Nephron (organoid): ENCODE results near the gene QRSL1.

Experiments
- H3K27ac Mint-ChIP-seq, 3 experiments: 2 replicates each; pipeline ENCODE4 v1.8.0; 2020; ENCODE audit warnings: mixed read lengths in 3 of 3, mild to moderate bottlenecking in 2 of 3, moderate library complexity in 1 of 3
- H3K27me3 Mint-ChIP-seq: 2 replicates; pipeline ENCODE4 v1.8.0; 2021; ENCODE audit warnings: low read depth, mild to moderate bottlenecking, moderate library complexity, mixed read lengths
- H3K36me3 Mint-ChIP-seq: 2 replicates; pipeline ENCODE4 v1.8.0; 2020; ENCODE audit warnings: low read depth, mixed read lengths
- H3K4me1 Mint-ChIP-seq: 2 replicates; pipeline ENCODE4 v1.8.0; 2020; ENCODE audit warnings: mixed read lengths
- H3K4me3 Mint-ChIP-seq, 3 experiments: 2 replicates each; pipeline ENCODE4 v1.8.0; 2020; ENCODE audit warnings: mild to moderate bottlenecking in 3 of 3, mixed read lengths in 3 of 3, moderate library complexity in 2 of 3
- H3K9me3 Mint-ChIP-seq: 2 replicates; pipeline ENCODE4 v1.8.0; 2020; ENCODE audit warnings: mixed read lengths
- CTCF ChIP-seq, 3 experiments: fragments of 200-600 bp; sonication (generic); IDR thresholded peaks; one replicate each; pipeline ENCODE4 v1.5.0; 2021; ENCODE audit warnings: antibody characterized with exemption in 3 of 3; ENCODE audit not compliant: unreplicated experiment in 3 of 3

Gene QRSL1

GRCh38 chr6:106637717-106638341 is 8.5 kb downstream of the QRSL1 start:
- H3K36me3 Mint-ChIP-seq = peaks cover 26% of the 10 kb centered on the region
- no peak overlapping the region for H3K4me3 Mint-ChIP-seq
- no peaks in the 10 kb centered on the region for H3K27me3 Mint-ChIP-seq
- H3K4me1 Mint-ChIP-seq = no peaks in the 10 kb centered on the region
- no peak overlapping the region for H3K27ac Mint-ChIP-seq
- no peak for TF ChIP-seq CTCF (IDR thresholded peaks at IDR 0.05; ENCODE audit: unreplicated experiment in 3 of 3)
- no peaks in the 10 kb centered on the region for H3K9me3 Mint-ChIP-seq

GRCh38 chr6:106639812-106640211 is 10.4 kb downstream of the QRSL1 start:
- Mint-ChIP-seq H3K9me3 (no peaks in the 10 kb centered on the region), H3K27ac (no peak overlapping the region), H3K36me3 (peaks cover 45% of the 10 kb centered on the region), H3K4me1 (no peaks in the 10 kb centered on the region), H3K27me3 (no peaks in the 10 kb centered on the region), H3K4me3 (no peak overlapping the region)
- TF ChIP-seq CTCF (IDR thresholded peaks at IDR 0.05; ENCODE audit: unreplicated experiment in 3 of 3) = no peak

GRCh38 chr6:106642476-106642875 is 13.1 kb downstream of the QRSL1 start:
- H3K27ac Mint-ChIP-seq = no peak overlapping the region
- no peak overlapping the region for H3K4me3 Mint-ChIP-seq
- no peak for TF ChIP-seq CTCF (IDR thresholded peaks at IDR 0.05; ENCODE audit: unreplicated experiment in 3 of 3)
- no peaks in the 10 kb centered on the region for H3K4me1 Mint-ChIP-seq
- peaks cover 57% of the 10 kb centered on the region for H3K36me3 Mint-ChIP-seq
- H3K9me3 Mint-ChIP-seq = no peaks in the 10 kb centered on the region
- no peaks in the 10 kb centered on the region for H3K27me3 Mint-ChIP-seq

- TF ChIP-seq CTCF (IDR thresholded peaks at IDR 0.05; ENCODE audit: unreplicated experiment in 3 of 3) = no peak
- H3K27ac Mint-ChIP-seq = no peak overlapping the region
- H3K9me3 Mint-ChIP-seq = no peaks in the 10 kb centered on the region
- no peak overlapping the region for H3K4me3 Mint-ChIP-seq
- no peaks in the 10 kb centered on the region for H3K4me1 Mint-ChIP-seq
- peaks cover 57% of the 10 kb centered on the region for H3K36me3 Mint-ChIP-seq
- no peaks in the 10 kb centered on the region for H3K27me3 Mint-ChIP-seq
Measured at GRCh38 chr6:106643061-106643460, 13.7 kb downstream of the QRSL1 start.

GRCh38 chr6:106648651-106649308 is 19.4 kb downstream of the QRSL1 start:
- Mint-ChIP-seq H3K4me1 (no peaks in the 10 kb centered on the region), H3K9me3 (no peaks in the 10 kb centered on the region), H3K36me3 (peaks cover 63% of the 10 kb centered on the region), H3K27me3 (no peaks in the 10 kb centered on the region), H3K4me3 (no peak overlapping the region), H3K27ac (no peak overlapping the region)
- TF ChIP-seq CTCF (IDR thresholded peaks at IDR 0.05; ENCODE audit: unreplicated experiment in 3 of 3) = no peak

- Mint-ChIP-seq H3K4me3 (no peak overlapping the region), H3K36me3 (peaks cover 95% of the 10 kb centered on the region), H3K9me3 (peaks cover 38% of the 10 kb centered on the region), H3K27ac (no peak overlapping the region), H3K4me1 (no peaks in the 10 kb centered on the region), H3K27me3 (no peaks in the 10 kb centered on the region)
- TF ChIP-seq CTCF (IDR thresholded peaks at IDR 0.05; ENCODE audit: unreplicated experiment in 3 of 3) = no peak
Measured at GRCh38 chr6:106658469-106658868, 29.1 kb downstream of the QRSL1 start.
